IPS-11a (cell line): ENCODE data around the gene RDX.
"Not testable (repeated sequence)": the region's sequence is repeated elsewhere in the genome, so short reads cannot be mapped to it uniquely, and the experiment has no call there.

Experiments
- H3K4me3 ChIP-seq: one replicate; pipeline ENCODE4 v1.5.1; 2013; ENCODE audit warnings: low read depth, low read length, control low read depth

The RDX gene

GRCh38 chr11:110296226-110297075, at the start of gene RDX:
Gene RDX, minus strand, starts transcription at chr11:110296614. Its CDS starts 16,922 bp downstream, at chr11:110279692.
- peak within 1 kb of the TSS; percentile 79 for H3K4me3 ChIP-seq

DNA sequence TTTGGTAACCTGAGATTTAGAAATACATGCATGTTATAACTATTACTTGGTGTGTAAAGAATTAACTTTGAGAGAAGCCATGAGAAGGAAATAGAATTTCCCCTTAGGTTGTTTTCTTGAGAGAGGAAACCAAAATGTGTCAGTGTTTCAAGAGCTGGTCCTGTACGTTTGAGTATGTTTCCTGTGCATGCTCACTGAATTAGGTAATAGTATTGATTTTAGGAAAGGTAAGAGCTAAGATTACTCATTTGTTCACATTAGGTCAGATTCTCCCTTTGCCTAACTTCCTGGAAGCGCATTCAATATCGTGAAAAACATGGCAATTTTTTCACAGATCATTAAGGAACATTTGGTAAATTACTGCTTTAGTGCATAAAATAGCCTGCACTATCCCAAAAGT, 49.3 kb upstream of the RDX start:
- no peak overlapping the region for H3K4me3 ChIP-seq

DNA sequence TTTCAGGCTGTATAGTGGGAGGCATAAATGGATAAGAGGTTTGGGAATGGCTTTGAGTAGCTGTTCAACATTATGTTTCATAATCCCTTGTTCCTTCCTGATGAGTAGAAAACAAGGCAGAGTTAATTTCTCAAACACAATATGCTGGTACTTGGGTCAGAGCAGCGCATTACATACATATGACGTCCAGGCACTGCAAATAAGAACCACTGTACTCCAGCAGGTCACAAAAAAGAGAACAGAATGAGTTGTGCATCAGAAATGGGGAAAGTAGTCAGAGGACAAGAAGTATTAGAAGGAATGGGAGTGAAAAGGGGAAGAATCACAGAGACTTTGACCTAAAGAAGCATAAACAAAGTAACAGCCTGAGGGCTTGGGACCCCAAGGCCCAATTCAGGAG, 44.0 kb upstream of the RDX start:
- H3K4me3 ChIP-seq, result no peak overlapping the region

GRCh38 chr11:110339456-110340250, 43.2 kb upstream of the RDX start:
- no peak overlapping the region for H3K4me3 ChIP-seq

DNA sequence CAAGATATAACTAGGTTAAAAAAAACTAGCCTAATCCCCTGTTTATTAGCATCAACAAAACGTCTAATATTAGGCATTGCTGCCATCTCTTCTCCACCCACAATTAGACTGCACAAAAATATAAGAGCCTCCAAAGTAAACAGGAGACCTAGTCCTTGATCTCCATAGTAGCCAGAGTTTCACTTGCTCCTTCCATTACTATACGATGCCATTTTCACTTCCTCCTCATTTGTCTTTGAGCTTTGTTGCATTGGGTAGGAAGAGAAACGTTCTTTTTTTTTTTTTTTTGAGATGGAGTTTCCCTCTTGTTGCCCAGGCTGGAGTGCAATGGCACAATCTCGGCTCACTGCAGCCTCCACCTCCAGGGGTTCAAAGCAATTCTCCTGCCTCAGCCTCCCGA, 42.3 kb upstream of the RDX start:
- no peak overlapping the region for H3K4me3 ChIP-seq

- H3K4me3 ChIP-seq, result no peak overlapping the region
Observed at GRCh38 chr11:110337570-110338193, 41.3 kb upstream of the RDX start.

DNA sequence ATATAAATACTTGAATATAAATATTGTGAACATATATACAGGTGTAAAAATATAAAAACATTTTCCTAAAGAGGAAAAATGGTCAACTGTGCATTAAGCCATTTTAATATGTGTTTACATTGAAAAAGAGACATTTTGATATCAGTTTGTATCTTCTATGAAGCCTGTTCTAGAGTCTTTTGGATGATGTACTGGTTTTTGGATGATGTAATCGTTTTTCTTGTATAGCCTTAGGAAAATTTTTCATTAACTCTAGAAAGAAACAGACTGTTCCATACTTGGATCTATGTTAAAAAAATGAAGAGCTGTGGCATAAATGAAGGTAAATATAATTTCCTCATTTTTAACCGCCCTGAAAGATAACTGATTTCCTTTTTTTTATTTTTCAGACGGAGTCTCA, 39.6 kb upstream of the RDX start:
- H3K4me3 ChIP-seq, result no peak overlapping the region

GRCh38 chr11:110335358-110335757, 38.9 kb upstream of the RDX start:
- no peak overlapping the region for H3K4me3 ChIP-seq

DNA sequence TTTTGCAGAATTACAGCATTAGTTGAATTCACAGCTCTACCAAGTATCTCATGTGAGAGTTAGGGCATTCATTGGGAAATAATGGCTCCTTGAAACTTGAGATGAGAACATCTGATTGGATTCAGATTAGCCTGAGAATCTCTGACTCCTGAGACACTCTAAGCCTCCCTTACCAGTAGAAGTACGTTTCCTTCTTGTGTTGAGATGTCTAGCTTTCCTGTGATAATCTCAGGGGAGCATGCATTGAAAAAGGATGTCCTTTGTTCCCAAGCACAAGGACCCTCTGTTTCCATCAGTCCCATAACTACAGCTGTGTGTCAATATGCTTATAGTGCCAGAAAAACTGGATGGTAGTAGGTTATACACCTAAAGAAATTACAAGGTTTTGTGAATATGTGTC, 35.2 kb upstream of the RDX start:
- no peak overlapping the region for H3K4me3 ChIP-seq

DNA sequence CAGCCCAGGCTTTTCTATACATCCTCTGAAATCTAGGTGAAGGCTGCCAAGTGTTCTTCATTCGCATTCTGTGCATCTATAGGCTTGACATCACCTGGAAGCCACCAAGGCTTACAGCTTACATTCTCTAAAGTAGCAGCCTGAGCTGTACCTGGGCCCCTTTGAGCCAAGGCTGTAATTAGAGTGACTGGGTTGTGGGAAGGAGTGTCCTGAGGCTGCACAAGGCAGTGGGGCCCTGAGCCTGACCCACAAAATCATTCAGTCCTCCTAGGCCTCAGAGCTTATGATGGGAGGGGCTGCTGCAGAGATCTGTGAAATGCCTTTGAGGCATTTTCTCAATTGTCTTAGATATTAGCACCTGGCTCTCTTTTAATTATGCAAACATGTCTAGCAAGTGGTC, 33.0 kb upstream of the RDX start:
- no peak overlapping the region for H3K4me3 ChIP-seq

- no peak overlapping the region for H3K4me3 ChIP-seq
Observed at GRCh38 chr11:110327508-110327907, 31.1 kb upstream of the RDX start.

DNA sequence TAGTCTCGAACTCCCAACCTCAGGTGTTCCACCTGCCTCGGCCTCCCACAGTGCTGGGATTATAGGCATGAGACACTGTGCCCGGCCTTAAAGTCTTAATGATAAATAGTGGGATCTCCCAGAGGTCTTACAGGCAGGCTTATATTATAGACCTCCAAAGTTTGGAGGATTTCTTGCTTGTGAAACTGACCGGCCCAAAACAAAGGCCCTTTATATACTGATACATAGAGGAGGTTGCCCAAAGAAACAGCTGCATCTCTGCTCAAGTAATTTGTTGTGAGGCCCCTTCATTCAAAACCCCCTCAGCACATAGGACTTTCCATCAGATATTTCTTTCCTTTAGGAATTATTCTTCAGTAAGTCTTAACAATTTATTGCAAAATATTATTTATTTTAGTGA, 27.4 kb upstream of the RDX start:
- no peak overlapping the region for H3K4me3 ChIP-seq

GRCh38 chr11:110319501-110319900, 23.1 kb upstream of the RDX start:
- H3K4me3 ChIP-seq, result no peak overlapping the region

DNA sequence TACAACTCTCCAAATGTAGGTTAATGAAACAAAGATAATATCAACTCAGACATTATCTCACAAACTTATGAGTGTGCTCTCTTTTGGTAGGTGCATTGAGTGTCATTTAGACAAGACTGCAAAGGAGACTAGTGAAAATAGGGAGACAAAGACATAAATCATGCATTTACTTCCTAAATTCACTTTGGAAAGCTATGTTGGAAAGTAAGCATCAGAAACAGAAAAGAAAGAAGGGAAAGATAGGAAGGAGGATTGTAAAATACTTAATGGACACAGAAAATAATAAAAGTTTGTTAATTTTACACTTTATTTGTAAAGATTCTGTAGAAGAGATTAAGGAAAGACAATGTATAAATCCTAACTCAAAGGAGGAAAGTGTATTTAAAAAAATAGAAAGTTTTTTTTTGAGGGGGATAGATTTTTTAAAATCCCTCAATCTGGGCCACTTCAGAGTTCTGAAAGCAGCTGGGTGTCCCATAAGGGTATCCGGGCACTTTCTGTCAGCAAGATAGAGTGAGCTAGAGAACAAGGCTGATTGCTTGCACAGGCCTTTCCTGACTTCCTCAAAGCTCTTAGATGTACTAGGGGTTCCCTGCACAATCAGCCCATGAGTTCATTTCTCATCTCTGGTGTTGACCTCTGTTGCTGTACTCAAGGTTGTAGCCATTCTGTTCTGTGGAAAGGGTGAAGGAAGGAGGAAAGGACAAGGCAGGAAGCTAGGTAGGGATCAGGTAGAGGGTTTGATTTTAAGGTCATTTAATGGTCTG, 22.4 kb upstream of the RDX start:
- H3K4me3 ChIP-seq, result no peak overlapping the region

DNA sequence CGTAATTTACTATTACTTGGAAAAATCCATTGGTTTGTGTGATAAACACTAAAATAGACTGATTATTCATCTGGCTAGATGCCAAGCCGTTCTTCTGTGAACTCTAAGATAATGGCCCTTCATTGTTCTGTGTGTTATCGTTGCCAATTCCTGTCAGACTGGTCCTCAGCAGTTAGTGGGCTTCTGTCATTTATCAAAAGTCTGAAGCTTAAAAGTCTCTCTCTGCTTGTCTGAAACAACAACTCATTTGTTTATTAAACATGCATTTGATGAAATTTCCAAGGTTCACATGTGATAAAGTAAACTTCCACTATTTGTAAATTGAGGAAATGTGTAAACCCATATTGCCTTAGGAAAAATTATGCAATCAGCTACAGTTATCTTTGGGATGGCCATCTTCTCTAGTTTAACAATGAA, 21.1 kb upstream of the RDX start:
- H3K4me3 ChIP-seq, result no peak overlapping the region

DNA sequence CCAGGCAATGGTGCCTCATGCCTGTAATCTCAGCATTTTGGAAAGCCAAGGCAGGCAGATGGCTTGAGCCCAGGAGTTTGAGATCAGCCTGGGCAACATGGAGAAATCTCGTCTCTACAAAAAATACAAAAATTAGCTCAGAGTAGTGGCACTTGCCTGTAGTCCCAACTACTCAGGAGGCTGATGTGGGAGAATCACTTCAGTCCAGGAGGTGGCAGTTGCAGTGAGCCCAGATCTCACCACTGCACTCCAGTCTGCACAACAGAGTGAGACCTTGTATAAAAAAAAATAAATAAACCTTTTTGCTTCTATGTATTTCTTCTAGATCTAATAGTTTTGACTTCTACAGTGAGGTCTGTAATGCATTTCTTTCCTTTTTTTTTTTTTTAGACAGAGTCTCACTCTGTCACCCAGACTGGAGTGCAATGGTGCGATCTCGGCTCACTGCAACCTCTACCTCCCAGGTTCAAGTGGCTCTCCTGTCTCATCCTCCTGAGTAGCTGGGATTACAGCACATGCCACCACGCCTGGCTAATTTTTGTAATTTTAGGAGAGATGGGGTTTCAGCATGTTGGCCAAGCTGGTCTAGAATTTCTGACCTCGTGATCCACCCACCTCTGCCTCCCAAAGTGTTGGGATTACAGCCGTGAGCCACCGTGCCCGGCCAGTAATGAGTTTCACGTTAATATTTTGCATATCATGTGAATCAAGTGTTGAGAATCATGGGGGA, 18.1 kb upstream of the RDX start:
- no peak overlapping the region for H3K4me3 ChIP-seq

DNA sequence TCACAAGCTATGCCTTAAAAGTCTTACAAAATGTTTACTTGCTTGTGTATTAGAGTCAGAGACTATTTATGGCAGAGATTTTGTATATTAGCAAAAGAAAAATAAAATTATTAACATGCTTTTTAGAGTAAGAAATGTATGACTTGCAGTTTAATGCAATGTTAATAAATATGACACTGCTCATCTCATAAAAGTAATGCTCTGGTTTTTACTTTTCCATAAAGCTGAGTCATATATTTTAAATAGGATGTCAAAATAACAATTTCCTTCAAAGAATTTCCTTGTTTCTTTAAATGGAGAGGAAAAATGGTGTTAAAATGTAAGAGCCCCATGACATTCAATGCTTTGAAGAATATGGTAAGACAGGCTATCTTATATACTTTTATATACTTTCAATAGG, 16.3 kb upstream of the RDX start:
- no peak overlapping the region for H3K4me3 ChIP-seq

DNA sequence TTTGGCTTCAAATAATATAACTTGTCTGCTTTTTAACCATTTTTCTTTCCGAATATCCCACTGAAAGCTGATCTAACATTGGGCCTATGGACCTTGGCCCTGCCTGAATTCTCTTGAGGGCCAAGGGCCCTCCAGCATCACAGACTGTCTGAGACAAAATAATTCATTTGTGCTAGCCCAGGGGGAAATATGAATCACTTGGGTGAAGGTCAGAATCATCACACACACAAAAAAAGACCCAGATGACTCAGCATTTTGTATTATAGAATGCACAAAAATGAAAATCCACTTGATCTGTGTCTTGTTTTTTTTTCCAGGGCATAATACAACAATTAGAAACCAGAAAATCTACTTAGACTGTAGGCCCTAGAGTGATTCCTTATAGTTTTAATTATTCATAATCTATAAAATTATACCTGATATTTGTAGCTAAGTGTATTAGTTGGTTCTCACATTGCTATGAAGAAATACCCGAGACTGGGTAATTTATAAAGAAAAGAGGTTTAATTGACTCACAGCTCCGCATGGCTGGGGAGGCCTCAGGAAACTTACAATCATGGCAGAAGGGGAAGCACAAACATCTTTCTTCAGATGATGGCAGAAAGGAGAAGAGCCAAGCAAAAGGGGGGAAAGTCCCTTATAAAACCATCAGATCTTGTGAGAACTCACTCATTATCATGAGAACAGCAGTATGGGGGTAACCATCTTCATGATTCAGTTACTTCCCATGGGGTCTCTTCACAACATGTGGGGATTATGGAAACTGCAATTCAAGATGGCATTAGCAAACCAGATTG, 15.6 kb upstream of the RDX start:
- H3K4me3 ChIP-seq, result no peak overlapping the region

DNA sequence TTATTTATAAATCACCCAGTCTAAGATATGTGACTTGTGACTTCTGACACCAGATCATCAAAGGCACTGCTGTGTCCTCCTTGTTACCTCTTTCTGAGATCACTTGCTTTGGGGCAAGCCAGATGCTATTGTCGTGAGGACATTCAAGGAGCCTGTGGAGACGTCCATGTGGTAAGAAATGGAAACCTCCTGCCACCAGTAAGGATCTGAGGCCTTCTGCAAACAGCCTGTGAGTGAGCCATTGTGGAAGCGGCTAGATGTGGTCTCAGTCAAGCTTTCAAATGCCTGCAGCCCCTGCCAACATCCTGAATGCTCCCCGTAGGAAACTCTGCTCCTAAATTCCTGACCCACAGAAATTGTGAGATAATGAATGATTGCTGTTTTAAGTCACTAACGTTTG, 11.7 kb upstream of the RDX start:
- no peak overlapping the region for H3K4me3 ChIP-seq

GRCh38 chr11:110306019-110306388, 9.6 kb upstream of the RDX start:
- H3K4me3 ChIP-seq, result not testable (repeated sequence)
